Activated CD4-positive, alpha-beta T cell treated with anti-CD3 and anti-CD28 coated beads for 48 hours (primary cell): ENCODE data around the gene TNFSF9.
"Not testable (repeated sequence)": the region's sequence is repeated elsewhere in the genome, so short reads cannot be mapped to it uniquely, and the experiment has no call there.

ENCODE experiments used
- DNase-seq: peaks from one replicate; pipeline ENCODE4 v3.0.0-alpha.2; 2020

Gene TNFSF9

GRCh38 chr19:6573350-6573749 is 42.5 kb downstream of the TNFSF9 start:
- no peak for DNase-seq

GRCh38 chr19:6576869-6577475 is 46.1 kb downstream of the TNFSF9 start:
- DNase-seq: no peak

- no peak for DNase-seq
Observed at GRCh38 chr19:6577476-6578125, 46.8 kb downstream of the TNFSF9 start.

GRCh38 chr19:6579450-6580178 is 48.8 kb downstream of the TNFSF9 start:
- no peak for DNase-seq

- no peak for DNase-seq
Observed at GRCh38 chr19:6580313-6580712, 49.5 kb downstream of the TNFSF9 start.

GRCh38 chr19:6582515-6583484 is 52.0 kb downstream of the TNFSF9 start:
- not testable (repeated sequence) for DNase-seq
